Small intestine (tissue), 7 donors: ENCODE data around the gene LRP2BP. TPM values are rescaled to one million over a fixed set of nuclear protein-coding genes. Genes with fewer than 3 reads are reported as not detected.

Experiments used
- DNase-seq, 2 donors: peaks; one replicate each; pipeline versions ENCODE4 v3.0.0 to v3.0.0-alpha.2; 2013
- FAIRE-seq: peaks from 2 replicates; lab custom pipeline; 2012; peaks lifted over from hg19 to GRCh38; lab: Jason Lieb, UNC
- H3K27ac ChIP-seq, 3 donors: one replicate each; pipeline ENCODE4 v1.5.1; 2013; ENCODE audit warnings: low read length in 2 of 3, mild to moderate bottlenecking in 2 of 3, control low read depth in 1 of 3, inconsistent platforms in 1 of 3, low read depth in 1 of 3, moderate library complexity in 1 of 3
- H3K27me3 ChIP-seq, 3 donors: one replicate each; pipeline ENCODE4 v1.6.1; 2013; ENCODE audit warnings: low read length in 3 of 3, inconsistent platforms in 1 of 3; ENCODE audit not compliant: control insufficient read depth in 3 of 3, insufficient read depth in 3 of 3
- H3K36me3 ChIP-seq, 3 donors: one replicate each; pipeline ENCODE4 v1.6.1; 2013; ENCODE audit warnings: low read length in 3 of 3, inconsistent platforms in 1 of 3, low read depth in 1 of 3, mild to moderate bottlenecking in 1 of 3, moderate library complexity in 1 of 3; ENCODE audit not compliant: control insufficient read depth in 3 of 3, insufficient read depth in 2 of 3
- H3K4me1 ChIP-seq, 3 donors: one replicate each; pipeline ENCODE4 v1.6.1; 2013; ENCODE audit warnings: low read length in 2 of 3, inconsistent platforms in 1 of 3, low read depth in 1 of 3, mild to moderate bottlenecking in 1 of 3, moderate library complexity in 1 of 3; ENCODE audit not compliant: control insufficient read depth in 3 of 3, insufficient read depth in 2 of 3
- H3K4me3 ChIP-seq, 3 donors: one replicate each; pipeline ENCODE4 v1.5.1; 2013; ENCODE audit warnings: low read length in 3 of 3, control low read depth in 1 of 3, inconsistent platforms in 1 of 3, low read depth in 1 of 3, mild to moderate bottlenecking in 1 of 3, moderate library complexity in 1 of 3
- H3K9me3 ChIP-seq, 2 donors: one replicate each; pipeline ENCODE4 v1.6.1; 2013; ENCODE audit warnings: low read depth in 1 of 2, low read length in 1 of 2; ENCODE audit not compliant: control insufficient read depth in 2 of 2, insufficient read depth in 1 of 2
- WGBS, 3 donors: extraction: QIAGEN DNeasy Blood & Tissue Kit; methylation state at CpG; one replicate each; pipeline ENCODE4 v1.1.7; 2013; 5-methylcytosine and 5-hydroxymethylcytosine counted together
- polyA plus RNA-seq, 4 donors: library from polyadenylated mRNA; stranded (reverse) in 3 of 4; unstranded in 1 of 4; fragments of 200-250 nt in 3 of 4; fragments of 120-200 nt in 1 of 4; gene quantifications; one replicate each; pipeline versions ENCODE4 v1.2.1 to v1.2.3, GENCODE V29; 2013
- donor health status: healthy with polysubstance abuse.
- donor health status: control.
- donor health status: control.
- donor health status: Bipolar disorder and iron deficiency.
- donor health status: healthy.

LRP2BP gene
- polyA plus RNA-seq, 4 donors, result 0.21 to 1.6 (median 0.22) TPM; not detected in 1

DNA sequence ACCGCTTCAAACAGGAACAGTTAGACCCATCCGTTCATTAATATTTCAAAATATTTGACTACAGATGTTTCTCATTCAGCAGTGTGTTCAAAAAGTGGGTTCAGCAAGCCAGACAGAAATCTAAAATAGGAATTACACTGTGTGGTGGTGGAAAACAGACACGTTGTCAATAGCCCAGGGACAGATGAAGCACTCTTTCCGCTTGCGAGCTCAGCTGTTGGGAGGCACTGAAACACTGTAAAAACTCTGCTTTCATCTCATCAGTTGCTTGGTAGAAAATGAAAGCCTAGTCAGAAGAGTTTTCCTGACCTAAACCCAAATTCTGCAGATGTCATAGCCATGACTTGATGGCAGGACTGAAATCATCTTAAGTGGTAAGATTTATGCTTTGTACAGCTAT lies 38.5 kb downstream of the LRP2BP start:
- DNase-seq (no peak), FAIRE-seq (no peak)
- H3K4me1 ChIP-seq, result no peaks in the 10 kb centered on the region
- peaks cover 0 to 18% (median 0%) of the 10 kb centered on the region in 3 donors for H3K36me3 ChIP-seq
- no peaks in the 10 kb centered on the region for H3K9me3 ChIP-seq
- WGBS, 3 donors, result 87 to 95% (median 93%) methylated on average over 5 of the region's 5 CpGs
- no peak overlapping the region for H3K27ac ChIP-seq
- no peak overlapping the region for H3K4me3 ChIP-seq
- H3K27me3 ChIP-seq, result no peaks in the 10 kb centered on the region

DNA sequence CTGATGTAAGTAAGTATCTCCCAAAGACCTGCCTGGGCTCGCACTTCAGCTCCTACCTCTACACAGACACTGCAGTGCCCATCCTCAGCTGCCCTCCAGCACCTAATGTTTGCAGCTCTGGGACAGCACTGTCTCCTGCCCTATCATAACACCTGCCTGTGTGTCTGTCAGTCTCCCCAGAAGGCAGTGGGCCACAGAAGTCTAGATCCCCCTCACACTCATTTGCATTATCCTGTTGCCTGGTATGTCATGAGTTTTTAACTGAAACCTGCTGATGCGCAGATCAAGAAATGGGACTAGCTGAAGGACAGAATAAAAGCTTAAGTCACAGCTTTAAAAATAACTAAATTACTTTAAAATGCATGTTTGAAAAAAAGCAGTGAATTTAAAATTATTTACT lies 43.0 kb downstream of the LRP2BP start:
- H3K4me1 ChIP-seq, result no peaks in the 10 kb centered on the region
- no peaks in the 10 kb centered on the region for H3K27me3 ChIP-seq
- 93 to 98% (median 98%) methylated on average over 2 of the region's 2 CpGs for WGBS, 3 donors
- FAIRE-seq (no peak), DNase-seq (no peak)
- H3K36me3 ChIP-seq, result peaks cover 0 to 34% (median 0%) of the 10 kb centered on the region in 3 donors
- no peak overlapping the region for H3K4me3 ChIP-seq
- no peak overlapping the region for H3K27ac ChIP-seq
- no peaks in the 10 kb centered on the region for H3K9me3 ChIP-seq

DNA sequence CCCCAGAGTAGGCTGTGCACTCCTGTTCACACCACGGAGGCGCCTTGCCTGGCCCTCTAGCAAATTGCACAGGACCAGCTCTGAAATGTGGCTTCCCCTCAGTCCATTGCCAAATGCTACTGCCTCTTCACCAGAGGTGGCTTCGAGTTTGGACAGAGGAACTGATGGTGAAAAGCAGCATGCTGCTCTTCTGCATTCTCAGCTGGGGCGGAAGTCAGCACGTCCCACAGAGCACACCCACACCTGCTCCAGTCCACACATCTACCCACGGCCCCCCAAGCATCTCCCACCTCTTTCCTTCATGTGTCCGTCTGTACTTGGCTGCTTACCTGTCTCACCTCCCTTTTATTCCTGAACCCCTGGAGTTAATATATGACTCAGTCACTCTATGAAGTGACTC lies 43.5 kb downstream of the LRP2BP start:
- Histone ChIP-seq H3K36me3 (peaks cover 0 to 36% (median 0%) of the 10 kb centered on the region in 3 donors), H3K9me3 (no peaks in the 10 kb centered on the region), H3K4me1 (no peaks in the 10 kb centered on the region), H3K27me3 (no peaks in the 10 kb centered on the region), H3K4me3 (no peak overlapping the region), H3K27ac (no peak overlapping the region)
- 86 to 95% (median 91%) methylated on average over 7 of the region's 7 CpGs for WGBS, 3 donors
- no peak for DNase-seq
- no peak for FAIRE-seq

DNA sequence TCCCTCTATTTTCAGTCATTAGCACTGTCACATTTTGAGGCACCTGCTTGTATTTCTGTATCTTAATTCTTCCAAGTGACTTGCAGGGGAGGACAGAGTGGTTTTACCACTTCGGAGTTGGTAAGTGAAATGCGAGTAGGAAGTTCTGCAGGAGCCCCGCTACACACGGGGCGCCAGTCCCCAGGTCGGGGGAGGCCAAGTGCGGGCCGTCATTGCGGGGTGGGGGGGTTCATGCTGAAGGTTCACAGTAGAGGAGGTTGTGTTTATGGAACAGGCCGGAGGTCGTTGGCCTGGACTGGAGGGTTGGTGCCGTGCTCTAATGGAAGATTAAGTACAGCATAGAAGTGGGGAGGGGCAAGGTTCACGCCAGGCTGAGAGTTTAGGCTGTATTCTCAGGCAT lies 44.0 kb downstream of the LRP2BP start:
- FAIRE-seq, result no peak
- WGBS, 3 donors, result 87 to 95% (median 88%) methylated on average over 13 of the region's 13 CpGs
- Histone ChIP-seq H3K4me3 (no peak overlapping the region), H3K4me1 (no peaks in the 10 kb centered on the region), H3K27me3 (no peaks in the 10 kb centered on the region), H3K27ac (no peak overlapping the region), H3K9me3 (no peaks in the 10 kb centered on the region), H3K36me3 (peaks cover 0 to 37% (median 0%) of the 10 kb centered on the region in 3 donors)
- DNase-seq, result no peak

DNA sequence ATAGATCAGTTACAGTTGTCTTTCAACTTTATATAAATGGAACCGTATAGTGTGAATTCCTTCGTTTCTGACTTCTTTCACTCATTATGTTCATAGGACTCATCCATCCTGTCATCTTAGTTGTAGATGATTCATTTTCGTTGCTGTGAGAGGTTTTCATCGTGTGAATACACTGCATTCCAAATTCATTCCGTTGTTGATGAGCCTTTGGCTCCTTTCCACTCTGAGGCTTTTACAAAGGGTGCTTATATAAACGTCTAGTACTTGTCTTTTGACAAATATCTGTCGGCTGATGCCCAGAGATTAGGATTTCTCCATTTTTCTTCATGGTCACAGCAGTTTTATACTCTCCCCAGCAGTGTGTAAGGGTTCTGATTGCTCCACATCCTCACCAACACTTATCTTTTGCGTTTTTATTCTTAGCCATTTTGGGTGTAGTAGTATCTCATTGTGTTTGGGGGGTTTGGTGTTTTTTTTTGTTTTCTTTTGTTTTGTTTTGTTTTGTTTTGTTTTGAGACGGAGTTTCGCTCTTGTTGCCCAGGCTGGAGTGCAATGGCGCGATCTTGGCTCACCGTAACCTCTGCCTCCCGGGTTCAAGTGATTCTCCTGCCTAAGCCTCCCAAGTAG lies 48.6 kb downstream of the LRP2BP start:
- Histone ChIP-seq H3K4me1 (no peaks in the 10 kb centered on the region), H3K27ac (no peak overlapping the region), H3K27me3 (no peaks in the 10 kb centered on the region), H3K36me3 (peaks cover 0 to 40% (median 0%) of the 10 kb centered on the region in 3 donors), H3K4me3 (no peak overlapping the region), H3K9me3 (no peaks in the 10 kb centered on the region)
- no peak for DNase-seq
- no peak for FAIRE-seq
- 83 to 92% (median 91%) methylated on average over 14 of the region's 14 CpGs for WGBS, 3 donors

DNA sequence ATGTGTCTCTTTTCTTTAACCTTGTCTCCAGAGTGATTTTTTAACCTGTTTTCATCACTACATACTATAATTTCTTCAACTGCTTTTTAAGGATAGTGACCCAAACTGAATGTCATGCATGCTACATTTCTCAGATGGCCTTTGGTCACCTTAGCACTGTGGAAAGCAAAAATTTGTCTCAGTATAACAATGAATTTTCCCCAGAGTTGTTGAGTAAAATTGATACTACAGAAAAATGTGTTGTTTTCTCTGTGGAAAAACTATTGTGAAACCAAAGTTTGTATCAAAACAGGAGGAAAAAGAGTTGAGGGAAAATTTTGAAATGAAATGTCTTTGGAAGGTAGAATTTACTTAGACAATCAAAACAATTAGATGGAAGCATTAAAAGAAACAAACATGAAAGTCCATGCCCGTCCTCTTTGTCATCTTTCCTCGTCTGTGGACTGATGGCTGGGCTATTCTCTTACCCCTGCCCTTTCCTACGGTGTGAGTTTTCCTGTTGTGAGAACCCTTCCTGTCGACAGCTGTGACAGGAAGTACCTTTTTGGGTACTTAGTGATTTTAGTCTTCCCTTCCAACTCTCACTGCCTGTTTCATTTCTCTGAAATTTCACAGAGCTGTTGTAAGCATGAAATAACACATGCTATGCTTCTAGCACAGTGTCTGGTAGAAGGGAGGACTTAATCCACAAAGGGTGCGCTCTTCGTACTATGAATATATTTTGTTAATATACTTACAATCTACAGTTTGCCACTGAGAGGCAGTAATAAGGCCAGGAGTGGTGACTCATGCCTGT lies 50.8 kb downstream of the LRP2BP start:
- peaks cover 0 to 31% (median 0%) of the 10 kb centered on the region in 3 donors for H3K36me3 ChIP-seq
- H3K27ac ChIP-seq, result no peak overlapping the region
- no peaks in the 10 kb centered on the region for H3K4me1 ChIP-seq
- H3K4me3 ChIP-seq, result no peak overlapping the region
- no peak for FAIRE-seq
- no peaks in the 10 kb centered on the region for H3K27me3 ChIP-seq
- no peak for DNase-seq
- no peaks in the 10 kb centered on the region for H3K9me3 ChIP-seq
- 70 to 86% (median 71%) methylated on average over 6 of the region's 6 CpGs for WGBS, 3 donors

DNA sequence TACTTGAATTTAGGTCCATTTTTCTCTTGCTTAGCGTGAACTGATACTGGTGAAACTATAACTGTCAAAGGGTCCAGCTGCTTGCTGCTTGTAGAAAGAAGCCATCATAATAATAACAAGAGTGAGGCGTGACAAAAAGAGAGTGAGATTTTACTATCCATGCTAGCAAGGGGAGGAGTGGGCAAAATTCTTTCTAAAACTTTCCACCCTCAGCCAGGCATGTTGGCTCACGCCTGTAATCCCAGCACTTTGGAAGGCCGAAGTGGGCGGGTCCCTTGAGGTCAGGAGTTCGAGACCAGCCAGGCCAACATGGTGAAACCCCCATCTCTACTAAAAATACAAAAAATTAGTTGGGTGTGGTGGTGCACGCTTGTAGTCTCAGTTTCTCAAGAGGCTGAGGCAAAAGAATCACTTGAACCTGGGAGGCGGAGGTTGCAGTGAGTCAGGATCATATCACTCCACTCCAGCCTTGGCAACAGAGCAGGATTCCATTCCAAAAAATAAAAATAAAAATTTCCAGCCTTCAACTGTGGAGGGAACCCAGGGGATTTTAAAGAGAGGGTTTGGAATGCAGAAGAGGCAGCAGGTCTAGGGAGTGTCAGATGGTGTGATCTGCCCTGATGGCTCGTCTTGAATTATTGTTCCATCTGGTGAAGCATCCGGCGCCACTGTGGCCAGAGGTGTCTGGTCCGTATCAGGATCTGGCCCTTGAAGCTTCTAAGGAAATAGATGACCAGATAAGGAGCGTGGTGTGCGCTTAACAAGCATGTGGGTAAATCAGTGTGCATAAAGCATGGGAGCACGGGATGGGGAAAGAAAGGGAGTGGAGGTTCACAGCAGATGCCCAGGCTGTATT lies 51.8 kb downstream of the LRP2BP start:
- Histone ChIP-seq H3K36me3 (peaks cover 0 to 27% (median 0%) of the 10 kb centered on the region in 3 donors), H3K27ac (no peak overlapping the region), H3K4me1 (no peaks in the 10 kb centered on the region), H3K9me3 (no peaks in the 10 kb centered on the region), H3K27me3 (no peaks in the 10 kb centered on the region), H3K4me3 (no peak overlapping the region)
- WGBS, 3 donors, result 78 to 84% (median 83%) methylated on average over 15 of the region's 15 CpGs
- FAIRE-seq (no peak), DNase-seq (no peak)

DNA sequence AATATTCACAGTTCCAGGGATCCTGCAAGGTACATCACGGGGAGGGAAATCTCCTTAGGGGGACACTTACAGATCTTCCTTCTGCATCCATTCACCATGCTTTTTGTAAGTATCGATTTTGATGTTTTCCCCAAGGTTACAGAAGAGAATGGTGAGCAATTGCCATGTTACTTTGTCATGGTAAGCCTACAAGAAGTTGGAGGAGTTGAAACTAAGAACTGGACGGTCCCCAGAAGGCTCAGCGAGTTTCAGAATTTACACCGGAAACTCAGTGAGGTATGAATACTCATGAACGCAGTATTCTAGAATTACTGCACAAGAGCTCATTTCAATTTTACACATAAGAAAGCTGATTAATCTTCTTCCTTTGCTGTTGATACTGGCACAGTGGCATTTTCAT lies 53.9 kb downstream of the LRP2BP start:
- H3K4me3 ChIP-seq, result no peak overlapping the region
- H3K27me3 ChIP-seq, result no peaks in the 10 kb centered on the region
- WGBS, 3 donors, result 83 to 91% (median 85%) methylated on average over 6 of the region's 6 CpGs
- H3K27ac ChIP-seq, result no peak overlapping the region
- FAIRE-seq, result no peak
- DNase-seq, result no peak
- peaks cover 0 to 23% (median 0%) of the 10 kb centered on the region in 3 donors for H3K36me3 ChIP-seq
- no peaks in the 10 kb centered on the region for H3K9me3 ChIP-seq
- H3K4me1 ChIP-seq, result no peaks in the 10 kb centered on the region
